ENCODE data around the gene RANGAP1. TPM values are rescaled to one million over a fixed set of nuclear protein-coding genes. Genes with fewer than 3 reads are reported as not detected.

RANGAP1 gene
- total and polyA plus RNA-seq, 2 of the 13 experiments (the other 11 are each of a cell fraction or from before 2014, with no cell fraction given), result 51.8 to 83.9 TPM

- TF ChIP-seq ZNF546 (CRISPR knock-in tag; conservative IDR thresholded peaks at IDR 0.05), result 0 out of 2 replicates have a peak, but pooled peaks have one; percentile 33
- peak; percentile 29 for TF ChIP-seq HNRNPK (IDR thresholded peaks at IDR 0.05; ENCODE audit: low read depth, low read length, poor library complexity, severe bottlenecking)
- TF ChIP-seq ZNF850 (CRISPR knock-in tag; conservative IDR thresholded peaks at IDR 0.05), result no peak
- peak; percentile 7; the same call in 1 of the 2 replicates for TF ChIP-seq KDM1A (CRISPR knock-in tag; IDR thresholded peaks at IDR 0.05)
- no peak for TF ChIP-seq ZNF441 (CRISPR knock-in tag; IDR thresholded peaks at IDR 0.05; ENCODE audit: borderline replicate concordance)
- no peak for TF ChIP-seq TIGD3 (CRISPR knock-in tag; IDR thresholded peaks at IDR 0.05; ENCODE audit: borderline replicate concordance)
- TF ChIP-seq ZNF501 (CRISPR knock-in tag; IDR thresholded peaks at IDR 0.05), result peak; percentile 26; the same call in 1 of the 2 replicates
- TF ChIP-seq PAWR (CRISPR knock-in tag; IDR thresholded peaks at IDR 0.05; ENCODE audit: borderline replicate concordance), result no peak
- TF ChIP-seq TBL1XR1 (IDR thresholded peaks at IDR 0.05; ENCODE audit: borderline replicate concordance, low read length, partially characterized antibody), result no peak
- TF ChIP-seq NFKBIZ (CRISPR knock-in tag; IDR thresholded peaks at IDR 0.05), result no peak
- TF ChIP-seq KMT2A (CRISPR knock-in tag; IDR thresholded peaks at IDR 0.05), result no peak
- TF ChIP-seq PRDM15 (CRISPR knock-in tag; IDR thresholded peaks at IDR 0.05), result no peak
- TF ChIP-seq UBTF (CRISPR knock-in tag; IDR thresholded peaks at IDR 0.05), result peak; percentile 95
- peak; percentile 51; the same call in 1 of the 2 replicates for TF ChIP-seq GABPB1 (CRISPR knock-in tag; IDR thresholded peaks at IDR 0.05)
- TF ChIP-seq MATR3 (CRISPR knock-in tag; IDR thresholded peaks at IDR 0.05), result no peak
- peak; percentile 50; the same call in 1 of the 2 replicates for TF ChIP-seq HIC2 (CRISPR knock-in tag; IDR thresholded peaks at IDR 0.05; ENCODE audit: low read depth)
- TF ChIP-seq MED1 (CRISPR knock-in tag; IDR thresholded peaks at IDR 0.05), result 0 out of 2 replicates have a peak, but pooled peaks have one; percentile 8
- TF ChIP-seq HHEX (CRISPR knock-in tag; IDR thresholded peaks at IDR 0.05), result no peak
- no peak for TF ChIP-seq JDP2 (CRISPR knock-in tag; IDR thresholded peaks at IDR 0.05; ENCODE audit: borderline replicate concordance)
- TF ChIP-seq HNRNPLL (IDR thresholded peaks at IDR 0.05; ENCODE audit: low read depth, low read length, poor library complexity, severe bottlenecking), result peak; percentile 54
- no peak for TF ChIP-seq MED13 (CRISPR knock-in tag; IDR thresholded peaks at IDR 0.05)
Observed at GRCh38 chr22:41240377-41241132, 45.4 kb downstream of the RANGAP1 start, which contains the start of gene CHADL (continued).
